ENCODE measurements around the gene MMP12. TPM values are rescaled to one million over a fixed set of nuclear protein-coding genes. Genes with fewer than 3 reads are reported as not detected.

MMP12 gene
- total and polyA plus RNA-seq, 4 donors, result not detected

DNA sequence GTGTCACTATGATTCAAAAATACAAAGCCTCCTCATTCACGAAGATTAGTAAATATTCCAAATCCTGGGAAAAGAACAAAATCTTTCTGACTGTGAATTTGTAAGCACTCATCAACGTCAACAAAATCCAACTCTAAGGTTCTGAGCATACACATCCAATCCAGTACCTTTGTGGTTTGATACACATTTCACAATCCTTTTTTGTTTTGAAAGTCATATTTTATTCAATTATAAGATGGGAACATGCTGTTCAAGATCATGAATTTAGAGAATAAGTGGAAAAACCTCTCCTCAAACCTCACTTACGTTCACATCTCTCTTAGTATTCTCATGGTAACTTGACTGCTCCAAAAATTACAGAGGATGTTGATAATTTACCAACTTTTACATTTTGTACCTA lies 21.7 kb downstream of the MMP12 start:
- no peak overlapping the region for H3K27ac ChIP-seq (ENCODE audit: low read depth in 1 of 2, low read length in 2 of 2)
- DNase-seq (ENCODE audit: low spot score), result no peak
- TF ChIP-seq RXRA (IDR thresholded peaks at IDR 0.05), result no peak
- TF ChIP-seq SP1 (IDR thresholded peaks at IDR 0.05), result no peak
- TF ChIP-seq NR2F2 (IDR thresholded peaks at IDR 0.05), result no peak
- no peak for TF ChIP-seq JUND (IDR thresholded peaks at IDR 0.05)
- no peak for TF ChIP-seq ATF3 (IDR thresholded peaks at IDR 0.05)
- no peak for TF ChIP-seq FOXA1 (IDR thresholded peaks at IDR 0.05)
- no peak for TF ChIP-seq TAF1 (conservative IDR thresholded peaks at IDR 0.05)
- no peaks in the 10 kb centered on the region for H3K36me3 ChIP-seq (ENCODE audit: control insufficient read depth in 4 of 4, insufficient read depth in 3 of 4, low read depth in 1 of 4, low read length in 3 of 4)
- H3K9me3 ChIP-seq (ENCODE audit: control insufficient read depth in 4 of 4, low read length in 3 of 4), result no peaks in the 10 kb centered on the region
- no peak overlapping the region for H3K9ac ChIP-seq (ENCODE audit: low read depth in 1 of 2, low read length in 2 of 2)
- H3K4me1 ChIP-seq (ENCODE audit: control insufficient read depth in 4 of 4, insufficient read depth in 4 of 4, low read length in 3 of 4), result no peaks in the 10 kb centered on the region
- 76% methylated on average over 3 of the region's 3 CpGs for WGBS
- no peaks in the 10 kb centered on the region for H3K27me3 ChIP-seq (ENCODE audit: control insufficient read depth in 4 of 4, insufficient read depth in 4 of 4, low read length in 3 of 4)
- H3K4me3 ChIP-seq (ENCODE audit: low read depth in 1 of 3, low read length in 3 of 3), result no peak overlapping the region

DNA sequence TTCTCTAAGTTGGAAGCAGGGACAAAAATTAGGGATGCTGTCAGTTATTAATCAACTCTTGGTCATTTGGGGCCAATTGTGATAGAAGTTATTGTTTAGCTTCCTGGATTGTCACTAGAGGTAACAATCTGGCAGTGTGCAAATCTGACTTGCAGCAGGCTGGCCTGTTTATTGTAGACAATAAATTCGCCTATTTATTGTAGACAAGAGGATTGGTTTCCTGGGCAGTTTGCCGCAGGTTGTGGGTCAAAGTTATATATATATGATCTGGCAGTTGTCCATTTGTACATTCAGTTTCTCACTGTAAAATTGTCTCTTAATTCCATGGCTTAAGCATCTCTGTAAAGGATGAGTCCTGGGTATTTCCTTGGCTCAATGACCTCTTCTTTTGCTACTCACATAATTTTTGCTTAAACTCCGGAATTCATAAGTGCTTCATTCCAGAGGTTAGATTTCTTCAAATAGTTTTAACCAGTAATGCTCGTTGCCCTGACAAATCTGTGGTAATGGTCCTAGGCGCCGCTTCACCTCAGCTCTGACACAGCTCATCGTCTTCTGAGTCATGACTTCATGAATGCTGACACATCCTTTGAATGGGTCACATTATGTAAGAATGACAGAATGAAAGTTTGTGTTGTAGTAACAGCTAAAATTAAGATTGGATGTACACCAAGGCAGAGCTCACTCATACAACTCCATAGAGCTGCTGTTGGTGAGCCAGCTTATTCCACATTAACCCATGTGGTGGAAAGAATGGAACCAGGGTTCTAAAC lies 23.6 kb downstream of the MMP12 start:
- WGBS, result 77% methylated on average over 7 of the region's 7 CpGs
- Histone ChIP-seq H3K9me3 (ENCODE audit: control insufficient read depth in 4 of 4, low read length in 3 of 4) (no peaks in the 10 kb centered on the region), H3K4me1 (ENCODE audit: control insufficient read depth in 4 of 4, insufficient read depth in 4 of 4, low read length in 3 of 4) (no peaks in the 10 kb centered on the region), H3K36me3 (ENCODE audit: control insufficient read depth in 4 of 4, insufficient read depth in 3 of 4, low read depth in 1 of 4, low read length in 3 of 4) (no peaks in the 10 kb centered on the region), H3K27ac (ENCODE audit: low read depth in 1 of 2, low read length in 2 of 2) (no peak overlapping the region), H3K27me3 (ENCODE audit: control insufficient read depth in 4 of 4, insufficient read depth in 4 of 4, low read length in 3 of 4) (no peaks in the 10 kb centered on the region), H3K4me3 (ENCODE audit: low read depth in 1 of 3, low read length in 3 of 3) (no peak overlapping the region), H3K9ac (ENCODE audit: low read depth in 1 of 2, low read length in 2 of 2) (no peak overlapping the region)
- no peak for TF ChIP-seq GABPA (IDR thresholded peaks at IDR 0.05 in 1 of 2, conservative IDR thresholded peaks at IDR 0.05 in 1 of 2)
- TF ChIP-seq HNF4G (IDR thresholded peaks at IDR 0.05), result no peak
- no peak for TF ChIP-seq ATF3 (IDR thresholded peaks at IDR 0.05)
- TF ChIP-seq, protein P1, sequence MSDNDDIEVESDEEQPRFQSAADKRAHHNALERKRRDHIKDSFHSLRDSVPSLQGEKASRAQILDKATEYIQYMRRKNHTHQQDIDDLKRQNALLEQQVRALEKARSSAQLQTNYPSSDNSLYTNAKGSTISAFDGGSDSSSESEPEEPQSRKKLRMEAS (IDR thresholded peaks at IDR 0.05), result no peak
- DNase-seq (ENCODE audit: low spot score), result no peak

DNA sequence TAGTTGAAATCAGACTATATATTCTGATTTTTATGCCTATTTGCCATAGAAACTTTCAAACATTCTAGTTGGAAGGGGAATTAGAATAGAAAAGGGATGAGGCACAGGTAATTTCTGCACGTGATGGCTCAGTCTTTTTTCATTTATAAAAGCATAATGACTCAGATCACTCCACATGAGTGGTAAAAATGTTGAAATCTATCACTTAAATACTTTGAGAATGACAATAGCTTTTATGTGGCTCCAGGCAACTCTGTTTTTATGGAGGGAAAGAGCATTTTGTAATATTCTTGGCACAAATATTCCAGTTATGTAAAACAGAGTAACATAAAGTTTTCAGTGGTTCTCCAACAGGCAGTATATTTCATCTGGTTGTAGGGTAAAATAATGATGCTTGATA lies 25.5 kb downstream of the MMP12 start:
- no peak overlapping the region for H3K9ac ChIP-seq (ENCODE audit: low read depth in 1 of 2, low read length in 2 of 2)
- no peak for TF ChIP-seq HNF4G (IDR thresholded peaks at IDR 0.05)
- TF ChIP-seq, protein P1 (IDR thresholded peaks at IDR 0.05), result no peak
- no peak for TF ChIP-seq ATF3 (IDR thresholded peaks at IDR 0.05)
- no peak for TF ChIP-seq JUND (IDR thresholded peaks at IDR 0.05)
- TF ChIP-seq SP1 (IDR thresholded peaks at IDR 0.05), result no peak
- no peak for TF ChIP-seq TAF1 (conservative IDR thresholded peaks at IDR 0.05)
- TF ChIP-seq RAD21 (IDR thresholded peaks at IDR 0.05), result no peak
- no peak overlapping the region for H3K27ac ChIP-seq (ENCODE audit: low read depth in 1 of 2, low read length in 2 of 2)
- no peak for DNase-seq (ENCODE audit: low spot score)
- H3K9me3 ChIP-seq (ENCODE audit: control insufficient read depth in 4 of 4, low read length in 3 of 4), result no peaks in the 10 kb centered on the region
- no peaks in the 10 kb centered on the region for H3K36me3 ChIP-seq (ENCODE audit: control insufficient read depth in 4 of 4, insufficient read depth in 3 of 4, low read depth in 1 of 4, low read length in 3 of 4)
- H3K4me1 ChIP-seq (ENCODE audit: control insufficient read depth in 4 of 4, insufficient read depth in 4 of 4, low read length in 3 of 4), result no peaks in the 10 kb centered on the region
- whole genome bisulfite sequencing, result 69% methylated on average over 1 of the region's 1 CpG
- no peak overlapping the region for H3K4me3 ChIP-seq (ENCODE audit: low read depth in 1 of 3, low read length in 3 of 3)
- H3K27me3 ChIP-seq (ENCODE audit: control insufficient read depth in 4 of 4, insufficient read depth in 4 of 4, low read length in 3 of 4), result peaks cover 0 to 2% (median 0%) of the 10 kb centered on the region in 4 donors

DNA sequence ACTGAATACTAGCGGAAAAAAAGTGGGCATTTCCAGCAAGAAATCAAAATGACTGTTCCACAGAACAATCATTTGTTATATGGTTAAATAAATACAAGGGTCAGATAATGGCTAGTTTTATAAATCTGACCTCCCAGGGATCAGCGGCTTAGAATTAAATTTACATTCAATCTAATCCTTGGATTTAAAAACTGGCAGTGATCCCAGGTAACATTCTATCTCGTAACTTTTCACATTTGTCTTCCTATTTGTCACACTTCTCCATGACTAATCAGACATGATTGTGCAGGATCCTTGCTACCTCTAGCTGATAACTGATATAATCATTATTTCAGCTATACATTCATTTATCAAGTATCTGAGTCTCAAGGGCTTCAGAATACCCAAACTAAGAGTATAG lies 28.5 kb downstream of the MMP12 start:
- Histone ChIP-seq H3K4me1 (ENCODE audit: control insufficient read depth in 4 of 4, insufficient read depth in 4 of 4, low read length in 3 of 4) (no peaks in the 10 kb centered on the region), H3K36me3 (ENCODE audit: control insufficient read depth in 4 of 4, insufficient read depth in 3 of 4, low read depth in 1 of 4, low read length in 3 of 4) (no peaks in the 10 kb centered on the region), H3K9ac (ENCODE audit: low read depth in 1 of 2, low read length in 2 of 2) (no peak overlapping the region), H3K9me3 (ENCODE audit: control insufficient read depth in 4 of 4, low read length in 3 of 4) (no peaks in the 10 kb centered on the region), H3K27me3 (ENCODE audit: control insufficient read depth in 4 of 4, insufficient read depth in 4 of 4, low read length in 3 of 4) (peaks cover 0 to 2% (median 0%) of the 10 kb centered on the region in 4 donors), H3K27ac (ENCODE audit: low read depth in 1 of 2, low read length in 2 of 2) (no peak overlapping the region), H3K4me3 (ENCODE audit: low read depth in 1 of 3, low read length in 3 of 3) (no peak overlapping the region)
- no peak for DNase-seq (ENCODE audit: low spot score)
- WGBS, result 75% methylated on average over 3 of the region's 3 CpGs
- TF ChIP-seq, protein P2, sequence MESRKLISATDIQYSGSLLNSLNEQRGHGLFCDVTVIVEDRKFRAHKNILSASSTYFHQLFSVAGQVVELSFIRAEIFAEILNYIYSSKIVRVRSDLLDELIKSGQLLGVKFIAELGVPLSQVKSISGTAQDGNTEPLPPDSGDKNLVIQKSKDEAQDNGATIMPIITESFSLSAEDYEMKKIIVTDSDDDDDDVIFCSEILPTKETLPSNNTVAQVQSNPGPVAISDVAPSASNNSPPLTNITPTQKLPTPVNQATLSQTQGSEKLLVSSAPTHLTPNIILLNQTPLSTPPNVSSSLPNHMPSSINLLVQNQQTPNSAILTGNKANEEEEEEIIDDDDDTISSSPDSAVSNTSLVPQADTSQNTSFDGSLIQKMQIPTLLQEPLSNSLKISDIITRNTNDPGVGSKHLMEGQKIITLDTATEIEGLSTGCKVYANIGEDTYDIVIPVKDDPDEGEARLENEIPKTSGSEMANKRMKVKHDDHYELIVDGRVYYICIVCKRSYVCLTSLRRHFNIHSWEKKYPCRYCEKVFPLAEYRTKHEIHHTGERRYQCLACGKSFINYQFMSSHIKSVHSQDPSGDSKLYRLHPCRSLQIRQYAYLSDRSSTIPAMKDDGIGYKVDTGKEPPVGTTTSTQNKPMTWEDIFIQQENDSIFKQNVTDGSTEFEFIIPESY (IDR thresholded peaks at IDR 0.05), result no peak
- no peak for TF ChIP-seq FOXA1 (IDR thresholded peaks at IDR 0.05)
- TF ChIP-seq, protein P3, sequence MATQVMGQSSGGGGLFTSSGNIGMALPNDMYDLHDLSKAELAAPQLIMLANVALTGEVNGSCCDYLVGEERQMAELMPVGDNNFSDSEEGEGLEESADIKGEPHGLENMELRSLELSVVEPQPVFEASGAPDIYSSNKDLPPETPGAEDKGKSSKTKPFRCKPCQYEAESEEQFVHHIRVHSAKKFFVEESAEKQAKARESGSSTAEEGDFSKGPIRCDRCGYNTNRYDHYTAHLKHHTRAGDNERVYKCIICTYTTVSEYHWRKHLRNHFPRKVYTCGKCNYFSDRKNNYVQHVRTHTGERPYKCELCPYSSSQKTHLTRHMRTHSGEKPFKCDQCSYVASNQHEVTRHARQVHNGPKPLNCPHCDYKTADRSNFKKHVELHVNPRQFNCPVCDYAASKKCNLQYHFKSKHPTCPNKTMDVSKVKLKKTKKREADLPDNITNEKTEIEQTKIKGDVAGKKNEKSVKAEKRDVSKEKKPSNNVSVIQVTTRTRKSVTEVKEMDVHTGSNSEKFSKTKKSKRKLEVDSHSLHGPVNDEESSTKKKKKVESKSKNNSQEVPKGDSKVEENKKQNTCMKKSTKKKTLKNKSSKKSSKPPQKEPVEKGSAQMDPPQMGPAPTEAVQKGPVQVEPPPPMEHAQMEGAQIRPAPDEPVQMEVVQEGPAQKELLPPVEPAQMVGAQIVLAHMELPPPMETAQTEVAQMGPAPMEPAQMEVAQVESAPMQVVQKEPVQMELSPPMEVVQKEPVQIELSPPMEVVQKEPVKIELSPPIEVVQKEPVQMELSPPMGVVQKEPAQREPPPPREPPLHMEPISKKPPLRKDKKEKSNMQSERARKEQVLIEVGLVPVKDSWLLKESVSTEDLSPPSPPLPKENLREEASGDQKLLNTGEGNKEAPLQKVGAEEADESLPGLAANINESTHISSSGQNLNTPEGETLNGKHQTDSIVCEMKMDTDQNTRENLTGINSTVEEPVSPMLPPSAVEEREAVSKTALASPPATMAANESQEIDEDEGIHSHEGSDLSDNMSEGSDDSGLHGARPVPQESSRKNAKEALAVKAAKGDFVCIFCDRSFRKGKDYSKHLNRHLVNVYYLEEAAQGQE (IDR thresholded peaks at IDR 0.05), result no peak
- no peak for TF ChIP-seq RXRA (IDR thresholded peaks at IDR 0.05)
- TF ChIP-seq FOXA2 (IDR thresholded peaks at IDR 0.05), result no peak
- TF ChIP-seq RAD21 (IDR thresholded peaks at IDR 0.05), result no peak
- TF ChIP-seq GABPA (IDR thresholded peaks at IDR 0.05 in 1 of 2, conservative IDR thresholded peaks at IDR 0.05 in 1 of 2), result no peak
- TF ChIP-seq, protein P1 (IDR thresholded peaks at IDR 0.05), result no peak
- TF ChIP-seq NR2F2 (IDR thresholded peaks at IDR 0.05), result no peak
- no peak for TF ChIP-seq HNF4G (IDR thresholded peaks at IDR 0.05)
